ENCODE measurements around the gene PLA2G4D.

GRCh38 chr15:42033214-42033873 lies 61.0 kb downstream of the PLA2G4D start:
- TF ChIP-seq CTCF (IDR thresholded peaks at IDR 0.05; ENCODE audit: low read length) (no peak), EZH2 (IDR thresholded peaks at IDR 0.05; ENCODE audit: borderline replicate concordance, low read length) (no peak)
